ENCODE data around the gene RNF112.

GRCh38 chr17:19411631-19412030 is 599 bp downstream of the RNF112 start:
- TF ChIP-seq EZH2 (IDR thresholded peaks at IDR 0.05; ENCODE audit: insufficient read depth, poor library complexity, severe bottlenecking): no peak
- no peak for TF ChIP-seq EZH2phosphoT487 (IDR thresholded peaks at IDR 0.05; ENCODE audit: insufficient read depth, low read depth)

Measured in GM23248 (cell line).